NK-92 treated with Interleukin-12 subunit alpha and Interleukin-12 subunit beta, amount 100 ng/mL, for 24 hours (cell line): ENCODE data around the gene MUL1.

Experiments
- DNase-seq: peaks from one replicate; lab custom pipeline; 2025; lab: John Stamatoyannopoulos, UW

MUL1 gene

DNA sequence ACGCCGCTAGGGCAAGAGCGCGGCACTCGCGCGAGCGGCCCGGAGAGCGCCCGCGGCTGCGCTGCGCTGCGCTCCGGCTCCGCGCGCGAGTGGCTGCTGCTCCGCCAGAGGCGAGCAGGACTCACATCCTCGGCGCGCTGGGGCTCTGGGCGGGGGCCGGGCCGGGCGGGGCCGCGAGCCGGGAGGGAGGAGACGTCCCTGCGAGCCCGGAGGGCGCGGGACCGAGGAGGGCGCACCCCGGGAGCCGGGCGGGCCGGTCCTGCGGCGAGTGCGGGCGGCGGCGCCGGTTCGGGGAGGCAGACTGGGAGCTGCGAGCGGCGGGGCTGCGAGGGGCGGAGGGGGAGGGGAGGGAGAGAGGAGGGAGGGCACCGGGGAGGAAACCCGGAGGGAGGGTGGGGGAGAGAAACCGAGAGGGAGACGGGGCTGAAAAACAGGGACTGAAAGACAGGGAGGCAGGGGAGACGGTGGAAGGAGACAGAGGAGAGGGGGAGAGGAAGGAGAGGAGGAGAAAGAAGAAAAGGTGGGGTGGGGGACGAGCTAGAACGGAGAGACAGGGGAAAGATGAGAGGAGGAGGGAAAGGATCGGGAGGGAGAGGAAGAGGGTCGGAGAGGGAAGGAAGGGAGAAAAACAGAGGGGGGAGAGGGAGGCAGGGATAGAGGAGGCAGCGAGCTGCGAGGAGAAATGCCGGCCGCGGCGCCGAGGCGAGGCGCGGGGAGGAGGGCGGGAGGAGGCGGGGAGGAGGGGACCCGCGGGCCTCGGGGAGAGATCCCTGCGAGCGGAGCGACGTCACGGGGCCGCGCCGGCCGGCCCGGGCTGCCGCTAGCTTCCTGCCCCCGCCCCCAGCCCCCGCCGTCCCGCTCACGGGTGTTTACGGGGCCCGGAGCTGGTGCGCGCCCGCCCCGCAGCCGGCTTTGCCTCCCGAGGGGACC lies 22.2 kb downstream of the MUL1 start, which contains the start of gene CAMK2N1:
Gene CAMK2N1, minus strand, starts transcription at position 684 of the 930 bp plus-strand sequence. CDS start 831 bp downstream, outside the sequence.
- DNase-seq = no peak

DNA sequence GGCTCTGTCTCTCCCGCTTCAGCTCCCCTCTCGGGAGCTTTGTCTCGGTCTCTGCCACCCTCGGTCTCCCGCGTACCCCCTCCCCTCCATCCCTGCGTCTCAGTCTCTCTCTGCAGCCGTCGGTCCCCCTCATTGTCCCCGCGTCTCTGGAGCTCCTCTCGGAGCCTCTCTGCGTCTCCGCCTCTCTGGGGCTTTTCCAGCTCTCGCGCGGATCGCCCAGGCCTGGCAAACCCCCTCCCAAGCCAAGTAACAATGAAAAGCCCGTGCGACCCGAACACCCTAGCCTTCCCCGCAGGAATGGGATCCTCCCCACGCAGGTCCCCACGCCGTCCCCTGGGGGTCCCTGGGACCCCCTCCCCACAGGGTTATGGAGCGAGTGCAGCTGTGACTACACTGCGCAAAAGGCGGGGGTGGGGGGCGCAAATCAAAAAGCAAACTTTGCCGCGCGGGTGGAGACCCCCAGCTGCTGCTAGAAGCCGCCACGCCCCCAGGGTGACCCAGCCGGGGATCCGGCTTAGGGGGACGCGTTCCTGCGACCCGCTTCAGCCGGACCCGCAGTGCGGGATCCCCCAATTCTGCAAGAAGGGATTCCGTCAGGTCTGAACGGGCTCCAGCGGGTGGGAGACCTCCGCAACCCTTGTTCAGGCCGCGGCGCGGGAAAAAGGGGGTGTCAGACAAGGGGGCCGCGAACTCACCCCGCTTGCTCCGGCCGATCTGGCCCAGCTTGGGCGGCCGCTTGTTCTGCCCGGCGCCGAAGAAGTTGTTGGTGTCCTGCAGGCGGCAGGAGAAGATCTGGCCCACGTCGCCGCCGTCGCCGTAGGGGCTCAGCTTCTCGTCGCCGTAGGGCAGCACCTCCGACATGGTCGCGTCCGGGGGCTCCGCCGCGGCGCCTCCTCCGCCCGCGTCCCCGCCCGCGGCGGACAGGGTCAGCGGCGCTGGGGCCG lies 23.2 kb downstream of the MUL1 start:
- DNase-seq = no peak

DNA sequence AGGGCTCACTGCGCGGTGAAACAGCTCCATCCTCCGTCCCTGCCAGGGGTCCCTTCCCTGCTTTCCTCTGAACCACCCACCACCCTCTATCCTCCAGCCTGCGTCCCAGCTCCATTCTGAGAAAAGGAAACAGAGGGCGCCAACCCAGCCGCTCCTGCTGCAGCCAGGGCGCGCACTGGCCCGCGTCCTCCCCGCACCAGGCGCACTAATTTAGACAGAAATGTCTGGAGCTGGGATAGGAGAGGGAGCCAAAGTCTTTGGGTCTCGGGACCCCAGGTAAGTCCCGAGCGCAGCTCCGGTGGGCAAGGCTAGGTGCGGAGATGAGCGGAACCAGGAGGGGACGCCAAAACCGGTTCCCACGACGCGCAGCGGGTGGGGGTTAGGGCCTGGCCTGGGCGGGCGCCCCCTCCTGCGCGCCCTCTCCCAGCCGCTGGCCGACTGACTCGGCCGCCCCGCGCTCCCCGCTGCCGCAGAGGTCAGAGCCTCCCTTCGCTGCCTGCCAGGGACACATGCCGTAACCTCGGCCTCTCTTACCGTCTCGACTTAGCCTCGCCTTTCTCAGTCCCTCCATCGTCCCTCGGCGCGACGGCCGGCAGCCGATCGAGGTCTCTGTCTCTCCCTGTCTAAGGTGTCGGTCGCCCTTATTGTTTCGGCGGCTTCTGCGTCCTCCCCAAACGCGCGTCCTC lies 24.0 kb downstream of the MUL1 start:
- no peak for DNase-seq

DNA sequence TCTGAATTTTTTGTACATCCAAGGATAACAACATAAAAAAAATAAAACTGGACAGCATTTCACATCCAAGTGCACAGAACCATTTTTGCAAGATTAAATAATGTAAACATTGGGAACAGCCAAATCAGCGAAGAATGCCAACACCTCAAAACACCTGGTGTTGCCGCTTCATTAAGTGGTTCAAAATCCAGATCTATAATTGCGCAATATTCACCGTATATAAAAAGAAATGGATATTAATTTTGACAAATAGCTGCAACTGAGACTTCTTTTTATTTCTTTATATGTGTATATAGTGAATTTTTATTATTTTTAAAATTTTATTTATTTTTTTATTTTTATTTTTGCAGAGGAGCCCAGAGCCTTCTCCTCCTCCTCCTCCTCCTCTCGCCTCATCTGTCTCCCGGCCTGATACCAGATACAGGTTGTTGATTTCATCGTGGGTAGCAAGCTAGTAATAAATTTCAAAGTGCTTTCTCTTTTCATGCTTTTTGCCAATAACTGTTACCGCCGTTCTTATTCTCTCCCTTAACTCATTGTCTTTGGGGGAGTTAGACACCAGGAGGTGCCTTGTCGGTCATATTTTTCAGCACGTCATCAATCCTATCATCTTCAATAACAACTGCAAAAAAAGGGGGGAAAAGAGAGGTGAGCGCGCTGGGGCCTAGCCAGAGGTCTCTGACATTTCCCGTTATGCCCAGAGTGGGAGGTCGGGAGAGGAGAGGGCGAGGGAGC lies 24.7 kb downstream of the MUL1 start:
- no peak for DNase-seq

DNA sequence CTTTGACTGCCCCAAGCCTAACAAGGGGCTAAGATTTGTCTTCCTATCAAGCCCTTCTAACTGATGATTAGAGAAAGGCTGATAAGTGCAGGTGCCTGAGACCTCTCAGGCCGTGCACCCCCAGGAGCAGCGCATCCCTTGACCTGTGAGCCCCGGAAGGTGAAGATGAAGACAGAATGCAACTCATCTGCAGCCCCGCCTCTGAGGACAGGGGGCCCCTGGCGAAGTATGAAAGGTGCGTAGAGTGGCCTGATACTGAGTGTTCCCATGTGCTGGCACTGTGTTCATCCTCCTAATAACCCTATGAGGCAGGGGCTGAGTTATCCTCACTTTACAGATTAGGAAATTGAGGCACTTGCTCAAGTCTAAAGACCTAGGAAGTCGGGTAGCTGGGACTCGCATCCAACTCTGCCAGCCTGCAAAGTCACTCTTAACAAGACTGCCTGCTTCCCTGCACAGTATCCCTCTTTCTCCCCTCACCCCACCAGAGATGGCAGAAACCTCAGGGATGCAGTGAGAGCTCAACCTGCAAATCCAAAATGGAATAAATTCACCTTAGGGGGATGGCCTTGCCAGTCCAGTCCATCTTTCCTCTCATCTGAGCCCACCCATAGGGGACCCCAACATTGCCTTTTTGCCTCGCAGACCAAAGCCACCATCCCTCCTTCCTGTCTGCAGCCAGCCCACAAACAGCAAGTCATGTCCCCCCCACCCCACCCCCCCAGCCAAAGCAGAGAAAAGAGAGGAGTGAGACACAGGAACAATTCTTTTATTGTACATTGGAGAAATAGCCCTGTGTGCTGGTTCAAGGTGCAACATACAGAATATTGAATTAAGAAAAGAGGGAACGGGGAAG lies 26.1 kb downstream of the MUL1 start:
- DNase-seq = no peak

DNA sequence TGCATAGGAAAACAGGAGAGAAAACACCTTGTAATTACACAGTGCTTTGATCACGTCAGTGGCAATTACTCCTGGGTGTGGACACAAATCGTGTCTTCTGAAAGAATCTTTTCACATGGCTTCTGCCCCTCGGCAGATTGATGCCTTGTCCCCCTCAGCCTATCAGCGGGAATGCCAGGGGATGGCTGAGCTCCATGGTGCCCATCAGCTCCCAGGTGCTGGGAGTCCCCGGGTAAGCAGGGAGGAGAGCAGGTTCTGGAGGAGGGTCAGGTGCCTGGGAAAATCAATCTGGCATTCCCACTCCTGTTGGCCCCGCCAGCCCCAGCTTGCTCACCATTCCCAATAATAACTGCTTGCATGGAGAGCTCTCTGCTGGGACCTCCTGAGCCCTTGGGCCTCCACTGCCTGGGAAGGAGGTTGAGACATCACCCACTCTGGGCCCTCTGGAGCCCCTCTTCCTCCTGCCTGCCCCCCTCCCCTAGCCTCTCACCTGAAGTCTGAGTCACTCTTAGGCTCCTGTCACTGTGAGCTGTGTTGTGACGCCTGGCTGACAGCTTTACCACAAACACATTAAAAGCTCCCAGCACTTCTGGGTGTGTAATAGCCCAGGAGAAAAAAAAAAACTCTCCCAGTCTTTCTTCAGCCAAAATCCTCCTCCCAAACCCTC lies 26.9 kb downstream of the MUL1 start:
- peak; percentile 62 for DNase-seq

DNA sequence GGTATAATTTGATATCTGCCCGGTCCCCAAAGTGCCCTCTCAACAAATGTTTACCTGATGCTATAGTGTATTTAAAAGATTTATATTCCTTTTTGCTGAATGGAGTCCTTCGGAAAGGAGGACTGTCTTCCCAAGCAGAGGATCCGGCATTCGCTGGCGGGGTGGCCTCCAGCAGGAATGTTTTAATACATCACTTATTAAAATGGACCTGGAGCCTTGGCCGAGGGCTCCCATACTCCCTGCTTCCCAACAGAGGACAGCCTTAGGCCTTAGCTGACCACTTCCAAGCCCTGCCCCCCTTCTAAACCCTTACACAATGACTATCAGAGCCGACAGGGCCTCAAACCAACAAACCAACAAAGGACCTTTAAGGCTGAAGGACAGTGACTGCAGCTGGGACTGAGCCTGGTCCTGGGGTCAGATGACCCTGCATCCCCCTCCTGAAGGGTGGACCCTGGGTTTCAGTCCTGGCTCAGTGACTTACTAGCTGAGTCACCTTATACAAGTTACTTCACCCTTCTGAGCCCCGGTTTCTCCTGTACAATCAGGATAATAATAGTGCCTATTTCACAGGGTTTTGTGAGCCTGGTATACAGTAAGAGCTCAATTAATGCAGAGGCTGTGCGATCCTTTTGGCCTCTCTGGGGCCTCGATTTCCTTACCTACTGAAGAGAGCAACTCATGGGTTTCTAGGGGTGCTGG lies 27.6 kb downstream of the MUL1 start:
- DNase-seq = no peak

DNA sequence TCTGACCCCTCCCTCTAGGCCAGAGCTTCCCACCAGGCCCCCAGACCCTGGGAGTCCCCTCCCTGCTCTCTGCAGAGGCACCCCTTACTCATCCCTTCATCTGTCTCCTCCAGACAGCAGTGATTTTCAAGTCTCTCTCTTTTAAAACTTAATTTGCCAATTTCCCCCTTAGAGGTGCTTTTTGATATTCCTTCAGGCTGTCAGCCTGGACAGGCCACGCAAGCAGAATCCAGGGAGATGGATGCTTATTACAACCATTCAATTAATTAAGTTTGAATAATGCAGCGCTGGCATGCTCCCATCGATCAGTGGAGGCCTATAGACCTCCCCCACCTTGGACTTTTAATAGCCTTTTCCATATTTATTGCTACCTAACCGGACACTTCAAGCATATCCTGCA lies 28.1 kb downstream of the MUL1 start:
- DNase-seq = no peak

DNA sequence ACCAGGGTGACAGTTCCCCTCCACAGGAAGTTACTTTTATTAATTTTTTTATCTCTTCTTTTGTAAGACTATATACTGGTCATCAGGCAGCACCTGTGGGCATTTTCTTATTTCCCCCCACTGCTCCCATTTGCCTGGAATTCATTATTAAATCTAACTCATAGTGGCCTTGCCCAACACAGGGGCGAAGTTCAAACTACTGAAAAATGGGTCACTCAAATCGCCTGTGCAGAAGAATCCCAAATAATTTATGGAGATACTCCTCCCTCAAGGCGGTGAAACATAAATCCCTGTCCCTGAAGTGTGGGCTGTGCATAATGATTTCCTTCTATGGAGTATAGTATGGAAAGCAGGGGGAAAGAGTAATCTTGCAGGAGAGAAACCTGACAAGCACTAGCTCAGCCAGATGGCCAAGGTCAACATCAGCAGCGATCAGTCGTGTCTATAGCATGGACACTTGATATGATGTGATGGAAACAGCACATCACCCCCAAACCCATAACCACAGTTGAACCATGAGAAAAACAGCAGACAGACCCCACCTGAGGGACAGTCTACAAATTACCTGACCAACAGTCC lies 29.8 kb downstream of the MUL1 start:
- no peak for DNase-seq

DNA sequence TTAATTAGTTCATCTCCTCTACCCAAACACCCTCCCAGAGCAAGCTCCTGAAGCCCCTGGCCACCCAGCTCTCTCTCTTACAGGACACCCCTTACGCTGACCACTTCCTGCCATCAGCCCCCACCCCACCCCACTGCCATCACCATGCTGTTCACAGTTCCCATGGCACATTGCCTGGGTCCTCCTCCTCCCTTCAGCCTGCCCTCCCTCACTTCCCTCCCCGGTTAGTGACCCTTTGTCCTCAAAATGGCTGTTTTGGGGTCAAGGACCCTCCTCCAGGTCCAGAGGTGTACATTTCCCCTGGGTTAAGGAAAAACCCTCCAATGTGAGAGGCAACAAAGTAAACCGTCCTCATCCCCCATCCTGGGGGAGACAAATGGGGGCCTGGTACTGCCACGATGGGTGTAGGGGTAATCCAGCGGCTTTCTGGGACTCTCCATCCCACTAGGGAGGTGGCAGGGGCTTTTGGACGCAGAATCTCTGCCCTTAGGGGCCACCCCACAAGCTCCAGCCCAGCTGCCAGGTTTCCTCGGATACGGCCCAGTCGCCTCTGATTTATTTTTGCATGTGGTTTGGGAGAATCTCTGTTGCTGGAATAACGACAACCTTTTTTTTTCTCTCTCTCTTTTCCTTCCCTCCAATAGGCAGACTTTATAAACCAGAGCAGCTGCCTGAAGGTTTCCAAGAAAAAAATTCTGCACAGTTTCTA lies 30.4 kb downstream of the MUL1 start:
- DNase-seq = no peak

DNA sequence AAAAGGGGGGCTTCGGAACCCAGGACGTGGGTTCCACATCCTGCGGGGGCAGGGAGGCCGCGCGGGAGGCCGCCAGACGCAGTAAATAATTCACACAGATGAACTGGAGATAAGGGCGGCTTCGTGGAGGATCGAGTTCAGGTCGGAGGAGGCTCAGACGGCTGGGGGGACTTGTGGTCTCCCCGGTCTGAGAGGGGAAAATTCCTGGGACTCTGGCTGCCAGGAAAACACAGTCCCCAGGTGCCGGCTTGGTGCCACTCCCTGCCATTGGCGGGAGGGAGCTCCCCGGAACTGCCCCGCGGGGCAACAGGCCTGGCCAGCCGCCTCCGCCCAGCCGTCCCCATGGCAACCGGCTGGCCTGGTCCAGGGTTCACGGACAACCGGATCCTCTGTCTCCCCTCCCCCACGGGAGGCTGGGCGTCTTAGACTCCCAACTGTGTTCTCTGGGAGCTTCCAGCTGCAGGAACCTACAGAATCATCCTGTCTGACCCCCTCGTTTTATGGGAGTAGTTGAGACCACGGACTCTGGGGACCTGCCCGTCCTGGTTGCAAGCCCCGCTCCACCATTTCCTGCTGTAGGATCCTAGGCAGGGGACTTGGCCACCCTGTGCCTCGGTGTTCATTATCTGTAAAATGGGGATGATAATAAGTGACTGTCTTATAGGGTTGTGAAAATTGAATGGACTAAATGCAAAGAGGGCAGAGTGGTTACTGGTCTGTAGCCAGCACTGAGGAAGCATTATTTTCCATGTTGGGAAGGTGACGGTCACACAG lies 31.5 kb downstream of the MUL1 start:
- DNase-seq = no peak

DNA sequence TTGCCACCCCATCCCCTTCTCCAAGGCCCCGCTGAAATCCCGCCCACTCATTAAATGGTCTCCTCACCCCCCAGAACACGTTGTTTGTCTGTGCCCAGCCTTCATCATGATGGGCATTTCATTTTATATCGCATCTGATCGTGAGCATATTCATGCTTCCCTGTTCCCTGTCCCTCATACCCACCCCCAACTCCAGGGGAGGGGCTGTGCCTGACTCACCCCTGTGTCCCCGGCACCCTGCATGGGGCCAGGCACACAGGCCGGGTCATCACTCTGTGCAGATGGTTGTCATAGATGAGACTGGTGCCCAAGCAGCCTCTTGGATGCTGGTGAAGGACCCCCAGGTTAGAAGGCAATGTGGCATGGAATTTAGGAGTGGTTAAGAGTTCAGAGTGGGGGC lies 33.0 kb downstream of the MUL1 start:
- no peak for DNase-seq

DNA sequence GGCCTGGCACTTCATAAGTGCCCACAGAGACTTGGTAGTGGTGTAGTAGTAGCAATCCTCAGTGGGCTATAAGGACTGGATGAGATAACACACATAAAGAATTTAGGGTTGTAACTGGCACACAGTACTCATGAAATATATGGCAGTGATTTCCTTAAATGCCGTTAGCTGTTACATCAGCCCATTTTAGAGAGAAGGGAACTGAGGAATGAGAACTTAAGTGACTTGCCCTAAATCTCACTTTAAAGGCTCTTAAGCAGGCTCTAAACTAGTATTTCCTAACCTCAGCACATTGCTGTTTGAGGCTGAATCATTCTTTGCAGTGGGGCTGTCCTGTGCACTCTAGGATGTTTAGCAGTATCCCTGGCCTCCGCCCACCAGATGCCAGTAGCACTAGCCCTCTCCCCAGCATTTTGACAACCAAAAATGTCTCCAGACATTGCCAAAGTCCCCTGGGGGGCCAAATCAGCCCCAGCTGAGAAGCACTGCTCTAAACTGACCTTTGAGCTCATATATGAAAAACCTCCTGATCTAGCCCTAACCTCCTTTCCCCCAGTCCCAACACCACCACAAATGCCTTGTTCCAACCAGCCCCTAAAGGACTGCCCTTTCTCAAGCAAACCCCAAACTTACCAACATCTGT lies 33.5 kb downstream of the MUL1 start:
- no peak for DNase-seq

DNA sequence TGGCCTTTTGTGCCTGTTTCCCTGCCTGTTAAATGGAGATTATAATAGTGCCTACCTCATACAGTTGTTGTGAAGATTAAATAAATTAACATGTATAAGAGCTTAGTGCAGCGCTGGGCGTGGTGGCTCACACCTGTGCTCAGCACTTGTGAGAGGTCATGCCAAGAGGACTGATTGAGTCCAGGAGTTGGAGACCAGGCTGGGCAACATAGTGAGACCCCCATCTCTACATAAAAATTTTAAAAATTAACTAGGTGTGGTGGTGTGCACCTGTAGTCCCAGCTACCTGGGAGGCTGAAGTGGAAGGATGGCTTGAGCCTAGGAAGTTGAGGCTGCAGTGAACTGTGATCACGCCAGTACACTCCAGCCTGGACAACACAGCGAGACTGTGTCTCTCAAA lies 34.1 kb downstream of the MUL1 start:
- DNase-seq = no peak

DNA sequence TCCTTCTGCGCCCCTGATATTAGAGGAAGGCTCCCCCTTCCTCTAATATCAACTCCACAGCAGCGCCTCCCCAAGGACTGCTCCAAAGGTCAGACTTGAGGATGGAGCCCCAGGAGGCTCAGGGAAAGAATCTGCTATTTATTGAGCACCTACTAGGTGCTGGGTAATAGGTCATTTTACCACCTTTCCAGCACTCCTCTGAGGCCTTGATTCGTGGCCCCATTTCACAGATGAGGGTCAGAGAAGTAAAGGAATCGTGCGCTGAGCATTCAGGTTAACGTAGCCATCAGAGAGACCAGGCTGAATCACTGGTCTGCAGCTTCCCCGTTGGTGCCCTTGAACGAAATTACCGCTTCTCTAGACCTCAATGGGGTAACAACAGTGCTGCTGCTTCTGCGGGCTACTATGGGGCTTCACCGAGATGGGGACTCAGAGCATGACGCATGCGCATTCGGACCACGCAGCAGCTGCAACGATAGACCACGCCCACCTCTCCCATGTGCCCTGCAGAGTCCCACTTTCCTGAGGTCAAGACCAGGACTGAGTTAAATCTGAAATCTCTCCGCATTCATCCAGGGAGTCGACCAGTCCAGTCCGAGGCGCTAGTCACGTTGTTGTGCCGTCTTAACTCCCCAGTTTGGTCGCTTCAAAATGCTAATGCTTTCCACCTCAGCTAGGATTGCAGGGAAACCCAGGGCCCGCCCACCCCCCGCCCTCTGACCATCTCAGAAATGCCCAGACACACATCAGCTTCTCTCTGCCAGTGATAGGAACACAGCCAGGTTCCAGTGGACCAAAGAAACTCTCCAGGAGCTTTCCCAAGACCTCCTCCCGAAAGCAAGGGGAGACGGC lies 34.9 kb downstream of the MUL1 start:
- no peak for DNase-seq

DNA sequence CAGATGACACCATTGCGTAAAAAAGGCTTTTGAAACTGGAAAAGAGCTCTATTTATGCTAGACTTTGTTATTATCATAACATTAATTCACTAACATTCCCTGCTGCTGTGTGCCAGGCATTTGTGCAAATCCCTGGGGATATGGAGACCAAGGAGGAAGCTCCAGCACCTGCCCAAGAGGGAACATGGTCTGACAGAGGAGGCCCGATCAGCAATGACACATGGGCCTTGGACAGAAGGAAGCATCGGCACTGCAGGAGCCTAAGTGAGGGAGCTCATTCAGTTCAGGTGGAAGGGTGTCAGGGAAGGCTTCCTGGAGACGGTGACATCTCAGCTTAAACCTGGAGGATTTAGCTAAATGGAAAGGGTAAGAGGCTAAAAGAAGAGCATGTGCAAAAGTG lies 35.8 kb downstream of the MUL1 start:
- DNase-seq = no peak
